ENCODE results near the gene PLEKHG4. TPM values are rescaled to one million over a fixed set of nuclear protein-coding genes. Genes with fewer than 3 reads are reported as not detected.
A peak's percentile ranks its signal among the peaks of the same experiment; 100 is the strongest.

Gene PLEKHG4
- total RNA-seq, 1 experiment from 2014 or later: 38.5 TPM

DNA sequence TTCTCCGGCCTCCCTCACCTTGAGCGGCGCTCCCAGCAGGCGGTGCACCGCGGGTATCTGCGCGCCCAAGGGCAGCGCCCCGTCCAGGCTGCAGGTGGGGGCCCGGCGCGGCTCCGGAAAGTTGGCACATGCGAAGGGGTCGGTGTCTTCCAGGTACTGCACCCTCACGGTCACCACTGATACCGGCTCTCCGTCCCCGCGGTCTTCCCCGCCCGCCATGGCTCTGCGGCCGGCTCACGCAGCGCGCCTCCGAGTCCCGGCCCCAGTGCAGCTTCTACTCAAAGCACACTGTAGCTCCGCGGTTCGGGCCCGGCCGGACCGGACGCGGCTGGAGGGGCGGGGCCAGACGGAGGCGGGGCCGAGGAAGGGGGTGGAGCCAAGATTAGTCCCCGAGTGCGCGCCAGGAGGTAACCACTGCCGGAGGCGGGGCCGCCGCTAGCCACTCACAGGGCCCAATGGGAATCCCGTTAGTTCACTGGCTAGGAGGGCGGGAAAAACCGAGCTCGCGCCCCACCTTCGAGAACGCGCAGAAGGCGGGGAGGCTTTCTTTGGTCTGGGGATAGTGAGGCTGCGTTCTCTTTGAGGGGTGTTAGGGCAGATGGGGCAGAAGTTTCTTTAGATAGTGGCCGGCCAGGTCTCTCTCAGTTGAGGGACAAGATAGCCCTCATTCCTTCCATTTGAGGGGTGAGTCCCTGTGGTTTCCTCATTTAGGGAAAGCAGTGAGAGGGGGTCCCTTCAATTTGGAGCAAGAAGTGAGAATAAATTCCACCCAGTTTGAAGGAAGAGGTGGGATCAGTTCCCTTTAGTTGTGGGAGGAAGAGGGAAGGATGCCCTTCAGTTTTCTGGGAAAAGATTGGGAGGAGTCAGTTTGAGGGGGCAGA is 31.9 kb upstream of the PLEKHG4 start, which contains the start of gene FHOD1:
Gene FHOD1 (minus strand): TSS at position 290 of the 881 bp plus-strand sequence. CDS start 71 bp downstream, at position 219.
- peak within 1 kb of the TSS; percentile 87 for H3K9ac ChIP-seq (ENCODE audit: low read length)
- ChIA-PET RAD21 (ENCODE audit: low non-redundant PET in 1 of 2, low total read pairs in 2 of 2, uncharacterized antibody in 2 of 2, unreplicated experiment in 2 of 2) (interaction anchor here (0.5 to 1.6 kb wide), 4 partner anchors 21 to 169 kb away, joined by 3 to 6 read pairs (median 4); partner anchors contain the start of genes TMEM208 (in 1 of the 2) and ZDHHC1 (in 1 of the 2)), CTCF (interaction anchor here (1.0 to 4.4 kb wide), 13 partner anchors 11 to 286 kb away, joined by 3 to 17 read pairs (median 4); partner anchors contain the start of genes ATP6V0D1, CES3, ELMO3 and FBXL8), POLR2A (interaction anchor here (0.9 to 2.7 kb wide), 13 partner anchors 11 to 135 kb away, joined by 3 to 13 read pairs (median 4); partner anchors contain the start of gene TMEM208)
- intact Hi-C loops (cut with micrococcal nuclease): loop anchor here (2.0 to 5.0 kb wide), 2 partner anchors 29 to 170 kb away; partner anchors contain the start of gene ZDHHC1
- no peaks in the 10 kb centered on the region for H3K36me3 ChIP-seq (ENCODE audit: control insufficient read depth in 1 of 2, insufficient read depth in 2 of 2, low read length in 2 of 2)
- peaks cover 36% of the 10 kb centered on the region for H3K79me2 ChIP-seq (ENCODE audit: insufficient read depth, low read length)
- BruUV-seq (replicated peaks): no TSS peak
- peak within 1 kb of the TSS; percentile 92 for H3K27ac ChIP-seq (ENCODE audit: low read depth, low read length)
- H3K9me2 ChIP-seq (ENCODE audit: insufficient read depth): no peaks in the 10 kb centered on the region
- H3K27me3 ChIP-seq (ENCODE audit: insufficient read depth, low read length): no peaks in the 10 kb centered on the region
- H3K4me2 ChIP-seq (ENCODE audit: low read length): peak within 1 kb of the TSS; percentile 94
- no peaks in the 10 kb centered on the region for H4K20me1 ChIP-seq (ENCODE audit: insufficient read depth)
- peak within 1 kb of the TSS; percentile 71 to 92 for H3K4me3 ChIP-seq (replicated peaks in 1 of 2; ENCODE audit: low read depth in 1 of 2, low read length in 2 of 2)
- H2AFZ ChIP-seq (ENCODE audit: low read depth, low read length, poor library complexity, severe bottlenecking): no peak within 1 kb of the TSS
- ATAC-seq (peak; percentile 64), DNase-seq (ENCODE audit: low read depth, low spot score) (peak; percentile 83)
- H3K9me3 ChIP-seq (ENCODE audit: control insufficient read depth in 1 of 2, insufficient read depth in 1 of 2, low read depth in 1 of 2, low read length in 2 of 2): no peaks in the 10 kb centered on the region
- peaks cover 35 to 64% of the 10 kb centered on the region in 2 experiments for H3K4me1 ChIP-seq (ENCODE audit: control insufficient read depth in 1 of 2, insufficient read depth in 2 of 2, low read length in 2 of 2)
- TF ChIP-seq CBX3 (IDR thresholded peaks at IDR 0.05; ENCODE audit: low read depth) (no peak), SRF (IDR thresholded peaks at IDR 0.05; ENCODE audit: low read depth) (no peak), ZFX (IDR thresholded peaks at IDR 0.05) (peak; percentile 54), POLR2A (IDR thresholded peaks at IDR 0.05; ENCODE audit: borderline replicate concordance, extremely low read depth, insufficient read depth, insufficient read length) (peak; percentile 36), POLR2AphosphoS5 (IDR thresholded peaks at IDR 0.05; ENCODE audit: low read depth, low read length) (peak; percentile 55)

DNA sequence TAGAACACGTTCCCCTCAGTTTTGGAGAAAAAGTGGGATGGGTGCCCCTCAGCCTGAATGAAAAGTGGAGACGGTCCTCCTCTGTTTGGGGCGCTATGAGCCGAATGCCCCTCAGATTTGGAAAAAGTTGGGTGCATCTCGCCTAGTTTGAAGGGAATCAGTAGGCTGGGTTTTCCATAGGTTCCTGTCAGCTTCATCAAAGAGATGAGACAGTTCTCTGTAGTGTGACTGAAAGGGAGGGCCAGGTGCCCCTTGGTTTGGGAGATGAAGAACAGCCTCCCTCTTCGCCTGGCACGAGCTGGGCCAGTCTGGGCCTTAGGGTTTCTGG is 31.3 kb upstream of the PLEKHG4 start:
- ATAC-seq: no peak
- intact Hi-C loops (cut with micrococcal nuclease): loop anchor here (5.0 kb wide), 1 partner anchor 169 kb away; the partner anchor contains the start of gene ZDHHC1
- DNase-seq (ENCODE audit: low read depth, low spot score): no peak
- H3K4me2 ChIP-seq (ENCODE audit: low read length): peak overlapping the region; percentile 94
- H3K9me2 ChIP-seq (ENCODE audit: insufficient read depth): no peaks in the 10 kb centered on the region
- no peaks in the 10 kb centered on the region for H3K9me3 ChIP-seq (ENCODE audit: control insufficient read depth in 1 of 2, insufficient read depth in 1 of 2, low read depth in 1 of 2, low read length in 2 of 2)
- H3K27me3 ChIP-seq (ENCODE audit: insufficient read depth, low read length): no peaks in the 10 kb centered on the region
- H3K4me3 ChIP-seq (replicated peaks in 1 of 2; ENCODE audit: low read depth in 1 of 2, low read length in 2 of 2): peak overlapping the region; percentile 71 to 92
- no peaks in the 10 kb centered on the region for H4K20me1 ChIP-seq (ENCODE audit: insufficient read depth)
- H3K9ac ChIP-seq (ENCODE audit: low read length): peak overlapping the region; percentile 87
- peaks cover 33 to 59% of the 10 kb centered on the region in 2 experiments for H3K4me1 ChIP-seq (ENCODE audit: control insufficient read depth in 1 of 2, insufficient read depth in 2 of 2, low read length in 2 of 2)
- ChIA-PET POLR2A (interaction anchor here (0.9 to 2.7 kb wide), 10 partner anchors 11 to 70 kb away, joined by 3 to 13 read pairs (median 4); partner anchors contain the start of gene TMEM208), CTCF (interaction anchor here (1.0 to 4.4 kb wide), 3 partner anchors 12 to 180 kb away, joined by 3 to 17 read pairs (median 13); partner anchors contain the start of gene ELMO3), RAD21 (ENCODE audit: low non-redundant PET in 1 of 2, low total read pairs in 2 of 2, uncharacterized antibody in 2 of 2, unreplicated experiment in 2 of 2) (interaction anchor here in 1 of 2 experiments (0.5 kb wide), 1 partner anchor 20 kb away, joined by 3 read pairs; no protein-coding TSS in a partner anchor)
- no peaks in the 10 kb centered on the region for H3K36me3 ChIP-seq (ENCODE audit: control insufficient read depth in 1 of 2, insufficient read depth in 2 of 2, low read length in 2 of 2)
- BruUV-seq (replicated peaks): no TSS peak
- H2AFZ ChIP-seq (ENCODE audit: low read depth, low read length, poor library complexity, severe bottlenecking): no peak overlapping the region
- peaks cover 30% of the 10 kb centered on the region for H3K79me2 ChIP-seq (ENCODE audit: insufficient read depth, low read length)
- peak overlapping the region; percentile 92; the same call in 1 of the 2 replicates for H3K27ac ChIP-seq (ENCODE audit: low read depth, low read length)
- TF ChIP-seq CBX3 (IDR thresholded peaks at IDR 0.05; ENCODE audit: low read depth) (no peak), ZFX (IDR thresholded peaks at IDR 0.05) (no peak), SIN3A (IDR thresholded peaks at IDR 0.05; ENCODE audit: low read depth) (no peak), FOSL1 (IDR thresholded peaks at IDR 0.05; ENCODE audit: low read depth) (no peak), POLR2AphosphoS5 (IDR thresholded peaks at IDR 0.05; ENCODE audit: low read depth, low read length) (no peak), TCF7L2 (IDR thresholded peaks at IDR 0.05; ENCODE audit: borderline replicate concordance, extremely low read depth, insufficient read depth, insufficient read length) (no peak), MAX (IDR thresholded peaks at IDR 0.05) (no peak), ATF3 (IDR thresholded peaks at IDR 0.05) (no peak), ELF1 (IDR thresholded peaks at IDR 0.05; ENCODE audit: borderline replicate concordance, low read depth) (no peak), SP1 (IDR thresholded peaks at IDR 0.05; ENCODE audit: low read depth) (no peak)
- TF ChIP-seq, protein P1, sequence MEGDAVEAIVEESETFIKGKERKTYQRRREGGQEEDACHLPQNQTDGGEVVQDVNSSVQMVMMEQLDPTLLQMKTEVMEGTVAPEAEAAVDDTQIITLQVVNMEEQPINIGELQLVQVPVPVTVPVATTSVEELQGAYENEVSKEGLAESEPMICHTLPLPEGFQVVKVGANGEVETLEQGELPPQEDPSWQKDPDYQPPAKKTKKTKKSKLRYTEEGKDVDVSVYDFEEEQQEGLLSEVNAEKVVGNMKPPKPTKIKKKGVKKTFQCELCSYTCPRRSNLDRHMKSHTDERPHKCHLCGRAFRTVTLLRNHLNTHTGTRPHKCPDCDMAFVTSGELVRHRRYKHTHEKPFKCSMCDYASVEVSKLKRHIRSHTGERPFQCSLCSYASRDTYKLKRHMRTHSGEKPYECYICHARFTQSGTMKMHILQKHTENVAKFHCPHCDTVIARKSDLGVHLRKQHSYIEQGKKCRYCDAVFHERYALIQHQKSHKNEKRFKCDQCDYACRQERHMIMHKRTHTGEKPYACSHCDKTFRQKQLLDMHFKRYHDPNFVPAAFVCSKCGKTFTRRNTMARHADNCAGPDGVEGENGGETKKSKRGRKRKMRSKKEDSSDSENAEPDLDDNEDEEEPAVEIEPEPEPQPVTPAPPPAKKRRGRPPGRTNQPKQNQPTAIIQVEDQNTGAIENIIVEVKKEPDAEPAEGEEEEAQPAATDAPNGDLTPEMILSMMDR (IDR thresholded peaks at IDR 0.05 in 2 of 3, conservative IDR thresholded peaks at IDR 0.05 in 1 of 3; ENCODE audit: borderline replicate concordance in 1 of 3, insufficient read depth in 1 of 3, low read depth in 2 of 3, low read length in 2 of 3): no peak

Measured in HCT116 (cell line).